Measurements from ENCODE around the gene KCNH8.
"Not testable (repeated sequence)": the region's sequence is repeated elsewhere in the genome, so short reads cannot be mapped to it uniquely, and the experiment has no call there.

KCNH8 gene

GRCh38 chr3:19220311-19220710 lies 72.0 kb downstream of the KCNH8 start:
- no peaks in the 10 kb centered on the region for H3K36me3 ChIP-seq (ENCODE audit: insufficient read depth, low read length)
- no peak overlapping the region for H3K4me3 ChIP-seq
- TF ChIP-seq EZH2 (IDR thresholded peaks at IDR 0.05): no peak
- no peak for TF ChIP-seq FOXP2 (optimal IDR thresholded peaks at IDR 0.05; ENCODE audit: control extremely low read depth, extremely low read length, insufficient read depth)
- TF ChIP-seq POLR2AphosphoS5 (IDR thresholded peaks at IDR 0.05; ENCODE audit: borderline replicate concordance, low read depth, low read length): no peak
- H3K9ac ChIP-seq (ENCODE audit: insufficient read length): no peak overlapping the region
- H3K9me3 ChIP-seq (ENCODE audit: low read depth, low read length): no peaks in the 10 kb centered on the region
- H3K27ac ChIP-seq: no peak overlapping the region
- DNase-seq (ENCODE audit: low read depth, low spot score): no peak

DNA sequence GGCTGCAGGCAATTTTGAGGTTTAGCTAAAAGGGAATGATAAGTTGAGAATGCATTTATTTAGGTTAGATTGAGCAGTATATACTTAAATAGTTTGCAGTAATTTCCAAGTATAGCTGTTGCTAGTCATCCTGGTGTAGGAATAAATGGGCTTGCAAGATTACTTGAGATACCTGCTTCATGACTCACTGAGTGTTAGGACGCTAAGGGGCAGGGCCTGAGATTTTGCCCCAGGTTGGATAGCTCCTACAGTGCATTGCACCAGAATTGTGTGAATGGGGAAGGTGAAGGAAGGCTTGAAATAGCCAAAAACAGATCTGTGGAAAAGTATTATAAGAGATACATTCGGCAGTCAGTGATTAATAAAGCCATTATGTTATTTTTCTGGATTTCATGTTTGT lies 72.8 kb downstream of the KCNH8 start:
- no peaks in the 10 kb centered on the region for H3K9me3 ChIP-seq (ENCODE audit: low read depth, low read length)
- DNase-seq (ENCODE audit: low read depth, low spot score): no peak
- TF ChIP-seq POLR2AphosphoS5 (IDR thresholded peaks at IDR 0.05; ENCODE audit: borderline replicate concordance, low read depth, low read length) (no peak), FOXP2 (optimal IDR thresholded peaks at IDR 0.05; ENCODE audit: control extremely low read depth, extremely low read length, insufficient read depth) (no peak), EZH2 (IDR thresholded peaks at IDR 0.05) (no peak)

GRCh38 chr3:19226479-19226878 lies 78.2 kb downstream of the KCNH8 start:
- H3K9ac ChIP-seq (ENCODE audit: insufficient read length): no peak overlapping the region
- TF ChIP-seq POLR2AphosphoS5 (IDR thresholded peaks at IDR 0.05; ENCODE audit: borderline replicate concordance, low read depth, low read length) (no peak), FOXP2 (optimal IDR thresholded peaks at IDR 0.05; ENCODE audit: control extremely low read depth, extremely low read length, insufficient read depth) (no peak), EZH2 (IDR thresholded peaks at IDR 0.05) (no peak)
- no peak overlapping the region for H3K27ac ChIP-seq
- no peak overlapping the region for H3K4me3 ChIP-seq
- no peak for DNase-seq (ENCODE audit: low read depth, low spot score)
- no peaks in the 10 kb centered on the region for H3K9me3 ChIP-seq (ENCODE audit: low read depth, low read length)
- H3K36me3 ChIP-seq (ENCODE audit: insufficient read depth, low read length): no peaks in the 10 kb centered on the region

More for the DNA sequence above, 72.8 kb downstream of the KCNH8 start:
- no peak overlapping the region for H3K4me3 ChIP-seq
- no peak overlapping the region for H3K9ac ChIP-seq (ENCODE audit: insufficient read length)
- no peak overlapping the region for H3K27ac ChIP-seq
- no peaks in the 10 kb centered on the region for H3K36me3 ChIP-seq (ENCODE audit: insufficient read depth, low read length)

DNA sequence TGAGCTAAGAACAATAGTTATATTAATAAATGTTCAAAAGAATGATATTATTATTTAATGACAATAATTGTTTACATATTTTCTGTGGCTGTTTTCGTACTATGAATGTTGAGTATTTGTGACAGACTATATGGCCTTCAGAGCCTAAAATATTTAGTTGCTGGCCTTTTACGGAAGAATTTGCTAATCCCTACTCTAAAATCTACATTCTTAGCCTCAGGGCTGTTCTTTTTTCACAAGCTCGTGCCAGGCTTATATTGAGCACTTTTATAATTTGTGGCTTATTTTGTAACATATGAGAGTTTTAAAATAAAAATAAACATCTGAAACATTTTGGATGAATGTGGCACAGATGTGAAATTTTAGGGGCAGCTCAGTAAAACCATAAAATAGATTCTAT lies 79.9 kb downstream of the KCNH8 start:
- H3K4me3 ChIP-seq: no peak overlapping the region
- TF ChIP-seq FOXP2 (optimal IDR thresholded peaks at IDR 0.05; ENCODE audit: control extremely low read depth, extremely low read length, insufficient read depth): no peak
- TF ChIP-seq EZH2 (IDR thresholded peaks at IDR 0.05): no peak
- TF ChIP-seq POLR2AphosphoS5 (IDR thresholded peaks at IDR 0.05; ENCODE audit: borderline replicate concordance, low read depth, low read length): no peak

GRCh38 chr3:19229086-19229485 lies 80.8 kb downstream of the KCNH8 start:
- H3K9me3 ChIP-seq (ENCODE audit: low read depth, low read length): no peaks in the 10 kb centered on the region
- no peak overlapping the region for H3K4me3 ChIP-seq
- no peak overlapping the region for H3K27ac ChIP-seq
- no peak for TF ChIP-seq EZH2 (IDR thresholded peaks at IDR 0.05)
- TF ChIP-seq FOXP2 (optimal IDR thresholded peaks at IDR 0.05; ENCODE audit: control extremely low read depth, extremely low read length, insufficient read depth): no peak
- no peak for TF ChIP-seq POLR2AphosphoS5 (IDR thresholded peaks at IDR 0.05; ENCODE audit: borderline replicate concordance, low read depth, low read length)
- no peak for DNase-seq (ENCODE audit: low read depth, low spot score)
- no peaks in the 10 kb centered on the region for H3K36me3 ChIP-seq (ENCODE audit: insufficient read depth, low read length)
- no peak overlapping the region for H3K9ac ChIP-seq (ENCODE audit: insufficient read length)

More for the DNA sequence above, 79.9 kb downstream of the KCNH8 start:
- no peak for DNase-seq (ENCODE audit: low read depth, low spot score)
- H3K36me3 ChIP-seq (ENCODE audit: insufficient read depth, low read length): no peaks in the 10 kb centered on the region
- no peak overlapping the region for H3K27ac ChIP-seq
- H3K9ac ChIP-seq (ENCODE audit: insufficient read length): no peak overlapping the region
- no peaks in the 10 kb centered on the region for H3K9me3 ChIP-seq (ENCODE audit: low read depth, low read length)

DNA sequence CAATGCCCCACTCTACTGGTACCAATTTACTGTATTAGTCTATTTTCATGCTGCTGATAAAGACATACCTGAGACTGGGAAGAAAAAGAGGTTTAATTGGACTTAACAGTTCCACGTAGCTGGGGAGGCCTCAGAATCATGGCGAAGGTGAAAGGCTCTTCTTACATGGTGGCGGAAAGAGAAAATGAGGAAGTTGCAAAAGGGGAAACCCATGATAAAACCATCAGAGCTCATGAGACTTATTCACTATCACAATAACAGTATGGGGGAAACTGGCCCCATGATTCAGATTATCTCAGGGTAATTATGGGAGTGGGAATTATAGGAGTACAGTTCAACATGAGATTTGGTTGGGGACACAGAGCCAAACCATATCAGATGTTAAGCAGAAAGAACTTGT lies 81.6 kb downstream of the KCNH8 start:
- not testable (repeated sequence) for DNase-seq (ENCODE audit: low read depth, low spot score); H3K27ac ChIP-seq; H3K9me3 ChIP-seq (ENCODE audit: low read depth, low read length); H3K9ac ChIP-seq (ENCODE audit: insufficient read length); H3K36me3 ChIP-seq (ENCODE audit: insufficient read depth, low read length); H3K4me3 ChIP-seq

- no peak overlapping the region for H3K4me3 ChIP-seq
- H3K9me3 ChIP-seq (ENCODE audit: low read depth, low read length): no peaks in the 10 kb centered on the region
- TF ChIP-seq EZH2 (IDR thresholded peaks at IDR 0.05) (no peak), FOXP2 (optimal IDR thresholded peaks at IDR 0.05; ENCODE audit: control extremely low read depth, extremely low read length, insufficient read depth) (no peak), POLR2AphosphoS5 (IDR thresholded peaks at IDR 0.05; ENCODE audit: borderline replicate concordance, low read depth, low read length) (no peak)
- no peak overlapping the region for H3K9ac ChIP-seq (ENCODE audit: insufficient read length)
- DNase-seq (ENCODE audit: low read depth, low spot score): no peak
- no peak overlapping the region for H3K27ac ChIP-seq
- H3K36me3 ChIP-seq (ENCODE audit: insufficient read depth, low read length): no peaks in the 10 kb centered on the region
These were observed 83.6 kb downstream of the KCNH8 start for GRCh38 chr3:19231792-19232461.

GRCh38 chr3:19232566-19232965 lies 84.3 kb downstream of the KCNH8 start:
- H3K9ac ChIP-seq (ENCODE audit: insufficient read length): no peak overlapping the region
- no peak overlapping the region for H3K27ac ChIP-seq
- no peaks in the 10 kb centered on the region for H3K36me3 ChIP-seq (ENCODE audit: insufficient read depth, low read length)
- no peak for DNase-seq (ENCODE audit: low read depth, low spot score)
- no peaks in the 10 kb centered on the region for H3K9me3 ChIP-seq (ENCODE audit: low read depth, low read length)
- TF ChIP-seq FOXP2 (optimal IDR thresholded peaks at IDR 0.05; ENCODE audit: control extremely low read depth, extremely low read length, insufficient read depth) (no peak), POLR2AphosphoS5 (IDR thresholded peaks at IDR 0.05; ENCODE audit: borderline replicate concordance, low read depth, low read length) (no peak), EZH2 (IDR thresholded peaks at IDR 0.05) (no peak)
- H3K4me3 ChIP-seq: no peak overlapping the region

DNA sequence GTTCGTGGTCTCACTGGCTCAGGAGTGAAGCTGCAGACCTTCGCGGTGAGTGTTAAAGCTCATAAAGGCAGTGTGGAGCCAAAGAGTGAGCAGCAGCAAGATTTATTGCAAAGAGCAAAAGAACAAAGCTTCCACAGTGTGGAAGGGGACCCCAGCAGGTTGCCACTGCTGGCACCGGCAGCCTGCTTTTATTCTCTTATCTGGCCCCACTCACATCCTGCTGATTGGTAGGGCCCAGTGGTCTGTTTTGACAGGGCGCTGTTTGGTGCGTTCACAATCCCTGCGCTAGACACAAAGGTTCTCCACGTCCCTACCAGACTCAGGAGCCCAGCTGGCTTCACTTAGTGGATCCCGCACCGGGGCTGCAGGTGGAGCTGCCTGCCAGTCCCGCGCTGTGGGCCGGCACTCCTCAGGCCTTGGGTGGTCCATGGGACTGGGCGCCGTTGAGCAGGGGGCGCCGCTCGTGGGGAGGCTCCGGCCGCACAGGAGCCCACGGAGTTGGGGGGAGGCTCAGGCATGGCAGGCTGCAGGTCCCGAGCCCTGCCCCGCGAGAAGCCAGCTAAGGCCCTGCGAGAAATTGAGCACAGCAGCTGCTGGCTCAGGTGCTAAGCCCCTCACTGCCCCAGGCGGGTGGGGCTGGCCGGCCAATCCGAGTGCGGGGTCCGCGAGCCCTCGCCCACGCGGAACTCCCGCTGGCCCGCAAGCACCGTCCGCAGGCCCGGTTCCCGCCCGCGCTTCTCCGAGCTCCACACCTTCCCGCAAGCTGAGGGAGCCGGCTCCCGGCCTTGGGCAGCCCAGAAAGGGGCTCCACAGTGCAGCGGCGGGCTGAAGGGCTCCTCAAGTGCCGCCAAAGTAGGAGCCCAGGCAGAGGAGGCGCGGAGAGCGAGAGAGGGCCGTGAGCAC lies 85.8 kb downstream of the KCNH8 start:
- not testable (repeated sequence) for DNase-seq (ENCODE audit: low read depth, low spot score); H3K36me3 ChIP-seq (ENCODE audit: insufficient read depth, low read length); H3K9ac ChIP-seq (ENCODE audit: insufficient read length); H3K27ac ChIP-seq; H3K4me3 ChIP-seq; H3K9me3 ChIP-seq (ENCODE audit: low read depth, low read length)
